ENCODE measurements around the gene PFN3. TPM values are rescaled to one million over a fixed set of nuclear protein-coding genes. Genes with fewer than 3 reads are reported as not detected.
A peak's percentile ranks its signal among the peaks of the same experiment; 100 is the strongest.

PFN3 gene
- total RNA-seq, 5 donors from 2014 or later (not counting 1 experiment from before 2014, with no cell fraction given): not detected

DNA sequence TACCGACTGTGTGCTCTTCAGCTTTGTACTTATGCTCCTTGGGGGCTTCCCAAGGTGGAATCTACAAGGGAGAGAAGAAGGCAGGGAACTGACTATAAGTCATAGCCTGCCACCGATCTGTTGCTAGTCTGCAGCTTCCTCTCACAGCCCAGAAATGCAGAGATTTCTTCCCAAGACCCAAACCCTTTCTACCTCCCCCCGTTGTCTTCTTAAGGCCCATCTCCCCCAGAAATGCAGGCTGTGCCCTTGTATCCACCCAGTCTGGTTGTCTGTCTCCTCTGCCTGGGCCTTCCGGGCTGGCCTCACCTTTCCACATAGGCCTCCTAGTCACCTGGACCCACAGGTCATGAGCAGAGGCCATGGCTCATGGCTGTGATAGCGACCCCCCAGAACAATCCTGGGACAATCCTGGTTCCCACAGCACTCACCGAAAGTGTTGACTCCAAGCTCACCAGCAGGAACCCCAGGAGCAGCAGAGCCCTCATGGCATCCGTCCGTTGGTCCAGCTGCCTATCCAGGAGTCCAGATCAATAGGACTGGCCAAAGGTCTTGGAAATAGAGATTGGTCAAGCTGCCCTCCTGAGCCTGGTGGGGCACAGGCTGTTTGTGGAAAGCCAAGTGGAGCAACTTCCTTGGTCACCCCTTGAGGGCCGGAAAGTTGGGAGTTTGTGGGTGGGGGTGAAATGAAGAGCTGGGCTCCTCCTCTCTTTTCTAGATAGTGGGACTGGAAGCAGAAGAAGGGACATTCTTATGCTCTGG lies 8.8 kb upstream of the PFN3 start, which contains the start of gene F12:
TSS of gene F12 (minus strand) at position 522 of the 759 bp plus-strand sequence. CDS start at position 485, 37 bp downstream.
- no peaks in the 10 kb centered on the region for H3K36me3 ChIP-seq (ENCODE audit: control insufficient read depth in 2 of 2, extremely low read depth in 1 of 2, insufficient read depth in 1 of 2, low read length in 1 of 2)
- H3K27me3 Mint-ChIP-seq: no peaks in the 10 kb centered on the region
- no peaks in the 10 kb centered on the region for H3K36me3 Mint-ChIP-seq
- ChIA-PET POLR2A (interaction anchor here (0.7 to 1.1 kb wide), 5 partner anchors 10 to 136 kb away, joined by 3 to 8 read pairs (median 5); no protein-coding TSS in a partner anchor), CTCF (interaction anchor here in 1 of 2 donors (1.0 to 1.1 kb wide), 3 partner anchors 13 to 36 kb away, joined by 3 to 6 read pairs (median 3); no protein-coding TSS in a partner anchor)
- H3K9me3 Mint-ChIP-seq: no peaks in the 10 kb centered on the region
- no peak within 1 kb of the TSS for H3K4me3 ChIP-seq (ENCODE audit: control insufficient read depth in 1 of 2, extremely low read depth in 1 of 2, low read length in 1 of 2)
- no peak within 1 kb of the TSS for H3K4me3 Mint-ChIP-seq
- H3K27me3 ChIP-seq (replicated peaks in 1 of 2; ENCODE audit: control insufficient read depth in 2 of 2, extremely low read depth in 1 of 2, insufficient read depth in 2 of 2, low read length in 1 of 2): peaks cover 0 to 6% of the 10 kb centered on the region in 2 experiments
- H3K27ac Mint-ChIP-seq: peak within 1 kb of the TSS in 1 of 2 donors; percentile 31
- no peaks in the 10 kb centered on the region for H3K9me3 ChIP-seq
- WGBS (ENCODE audit: insufficient coverage): 94% methylated on average over 8 of the region's 9 CpGs
- DNase-seq: no peak
- peaks cover 6 to 67% of the 10 kb centered on the region in 2 experiments for H3K4me1 ChIP-seq (ENCODE audit: control insufficient read depth in 1 of 2, extremely low read depth in 1 of 2, insufficient read depth in 2 of 2, low read length in 2 of 2)
- H3K27ac ChIP-seq (ENCODE audit: low read length): no peak within 1 kb of the TSS
- H3K4me1 Mint-ChIP-seq: peaks cover 28 to 52% (median 31%) of the 10 kb centered on the region in 3 donors
- ATAC-seq (replicated peaks in 1 of 4): no peak

DNA sequence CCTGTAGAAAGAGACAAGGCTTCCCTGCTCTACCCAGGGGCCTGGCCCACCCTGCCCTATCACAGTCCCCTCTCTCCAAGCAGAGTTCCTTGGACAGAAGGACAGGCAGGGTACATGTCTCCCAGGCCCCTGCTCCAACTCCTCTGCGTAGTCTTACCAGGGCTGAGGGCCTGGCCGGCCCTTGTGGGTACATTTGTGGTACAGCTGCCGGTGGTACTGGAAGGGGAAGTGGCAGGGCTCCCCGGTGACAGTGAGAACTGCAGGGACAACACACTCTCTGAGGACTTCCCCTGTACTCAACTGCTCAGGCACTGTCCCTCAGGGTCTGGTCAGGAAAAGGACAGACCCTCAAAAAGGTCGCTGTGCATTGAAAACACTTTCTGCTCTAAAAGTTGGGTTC lies 5.3 kb upstream of the PFN3 start:
- DNase-seq: peak in 4 of 35 experiments; percentile 12 to 47 (median 18)
- no peaks in the 10 kb centered on the region for H3K27me3 Mint-ChIP-seq

DNA sequence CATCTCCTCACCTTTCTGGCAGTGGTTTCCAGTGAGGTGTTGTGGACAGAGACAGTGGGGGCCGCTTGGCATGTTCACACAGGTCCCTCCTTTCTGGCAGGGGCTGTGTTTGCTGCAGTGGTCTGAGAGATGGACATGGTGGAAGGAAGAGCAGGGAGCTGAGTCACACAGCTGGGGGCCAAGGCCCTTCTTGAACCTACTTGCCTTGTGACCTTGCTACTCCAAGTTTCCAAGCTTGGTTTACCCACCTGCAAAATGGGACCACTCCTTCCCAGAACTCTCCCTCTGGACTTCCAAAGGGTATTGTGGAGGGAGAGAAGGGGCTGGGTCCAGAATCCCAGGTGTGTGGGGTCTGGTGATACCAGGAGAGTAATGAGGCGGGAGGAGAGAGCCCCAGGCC lies 4.9 kb upstream of the PFN3 start:
- Mint-ChIP-seq H3K4me3 (peak overlapping the region in 2 of 3 donors; percentile 34 to 85), H3K9me3 (no peaks in the 10 kb centered on the region), H3K36me3 (no peaks in the 10 kb centered on the region), H3K4me1 (peaks cover 27 to 39% (median 33%) of the 10 kb centered on the region in 3 donors), H3K27me3 (no peaks in the 10 kb centered on the region), H3K27ac (no peak overlapping the region)
- peaks cover 7 to 20% of the 10 kb centered on the region in 2 experiments for H3K27me3 ChIP-seq (replicated peaks in 1 of 2; ENCODE audit: control insufficient read depth in 2 of 2, extremely low read depth in 1 of 2, insufficient read depth in 2 of 2, low read length in 1 of 2)
- POLR2A ChIA-PET: no interaction called here
- peaks cover 22 to 56% of the 10 kb centered on the region in 2 experiments for H3K4me1 ChIP-seq (ENCODE audit: control insufficient read depth in 1 of 2, extremely low read depth in 1 of 2, insufficient read depth in 2 of 2, low read length in 2 of 2)
- no peaks in the 10 kb centered on the region for H3K36me3 ChIP-seq (ENCODE audit: control insufficient read depth in 2 of 2, extremely low read depth in 1 of 2, insufficient read depth in 1 of 2, low read length in 1 of 2)
- DNase-seq (no peak), ATAC-seq (replicated peaks in 1 of 4) (no peak)
- no peak overlapping the region for H3K27ac ChIP-seq (ENCODE audit: low read length)
- H3K4me3 ChIP-seq (ENCODE audit: control insufficient read depth in 1 of 2, extremely low read depth in 1 of 2, low read length in 1 of 2): no peak overlapping the region
- WGBS (ENCODE audit: insufficient coverage): no CpG with 5 or more reads among the region's 2 CpGs
- CTCF ChIA-PET: interaction anchor here (0.9 to 4.8 kb wide), 9 partner anchors 15 to 96 kb away, joined by 3 to 100 read pairs (median 9); partner anchors contain the start of gene GRK6 (in 1 of the 2)
- no peaks in the 10 kb centered on the region for H3K9me3 ChIP-seq

More for the DNA sequence above, 5.3 kb upstream of the PFN3 start:
- Histone ChIP-seq H3K4me3 (ENCODE audit: control insufficient read depth in 1 of 2, extremely low read depth in 1 of 2, low read length in 1 of 2) (no peak overlapping the region), H3K4me1 (ENCODE audit: control insufficient read depth in 1 of 2, extremely low read depth in 1 of 2, insufficient read depth in 2 of 2, low read length in 2 of 2) (peaks cover 22 to 61% of the 10 kb centered on the region in 2 experiments), H3K27me3 (replicated peaks in 1 of 2; ENCODE audit: control insufficient read depth in 2 of 2, extremely low read depth in 1 of 2, insufficient read depth in 2 of 2, low read length in 1 of 2) (peaks cover 7 to 20% of the 10 kb centered on the region in 2 experiments), H3K27ac (ENCODE audit: low read length) (no peak overlapping the region), H3K9me3 (no peaks in the 10 kb centered on the region), H3K36me3 (ENCODE audit: control insufficient read depth in 2 of 2, extremely low read depth in 1 of 2, insufficient read depth in 1 of 2, low read length in 1 of 2) (no peaks in the 10 kb centered on the region)
- CTCF ChIA-PET: interaction anchor here (0.6 to 4.8 kb wide), 7 partner anchors 15 to 872 kb away, joined by 3 to 100 read pairs (median 7); partner anchors contain the start of gene GRK6 (in 1 of the 2)
- Mint-ChIP-seq H3K27ac (no peak overlapping the region), H3K36me3 (no peaks in the 10 kb centered on the region), H3K9me3 (no peaks in the 10 kb centered on the region), H3K4me1 (peaks cover 32 to 44% (median 38%) of the 10 kb centered on the region in 3 donors), H3K4me3 (peak overlapping the region in 1 of 3 donors; percentile 85)
- no peak for ATAC-seq (replicated peaks in 1 of 4)
- 68% methylated on average over 3 of the region's 5 CpGs for WGBS (ENCODE audit: insufficient coverage)
- POLR2A ChIA-PET: no interaction called here

- Mint-ChIP-seq H3K27me3 (no peaks in the 10 kb centered on the region), H3K4me1 (peaks cover 27 to 39% (median 32%) of the 10 kb centered on the region in 3 donors), H3K4me3 (peak overlapping the region; percentile 25 to 85 (median 58)), H3K9me3 (no peaks in the 10 kb centered on the region), H3K36me3 (no peaks in the 10 kb centered on the region), H3K27ac (peak overlapping the region in 1 of 2 donors; percentile 34)
- ChIA-PET POLR2A (interaction anchor here in 1 of 2 donors (0.6 to 1.9 kb wide), 2 partner anchors 21 to 25 kb away, joined by 3 to 13 read pairs; partner anchors contain the start of gene GRK6), CTCF (interaction anchor here (0.8 to 4.8 kb wide), 19 partner anchors 10 to 97 kb away, joined by 3 to 100 read pairs (median 9); partner anchors contain the start of genes PRR7 (in 2 of the 2), GRK6 (in 1 of the 2) and PDLIM7 (in 1 of the 2))
- WGBS (ENCODE audit: insufficient coverage): 58% methylated on average over 12 of the region's 16 CpGs
- peak overlapping the region; percentile 60 for H3K4me3 ChIP-seq (ENCODE audit: control insufficient read depth in 1 of 2, extremely low read depth in 1 of 2, low read length in 1 of 2)
- peaks cover 7 to 20% of the 10 kb centered on the region in 2 experiments for H3K27me3 ChIP-seq (replicated peaks in 1 of 2; ENCODE audit: control insufficient read depth in 2 of 2, extremely low read depth in 1 of 2, insufficient read depth in 2 of 2, low read length in 1 of 2)
- no peak for DNase-seq
- peak overlapping the region; percentile 54 for H3K27ac ChIP-seq (ENCODE audit: low read length)
- ATAC-seq (replicated peaks in 1 of 4): no peak
- H3K9me3 ChIP-seq: no peaks in the 10 kb centered on the region
- H3K36me3 ChIP-seq (ENCODE audit: control insufficient read depth in 2 of 2, extremely low read depth in 1 of 2, insufficient read depth in 1 of 2, low read length in 1 of 2): no peaks in the 10 kb centered on the region
- H3K4me1 ChIP-seq (ENCODE audit: control insufficient read depth in 1 of 2, extremely low read depth in 1 of 2, insufficient read depth in 2 of 2, low read length in 2 of 2): peaks cover 22 to 56% of the 10 kb centered on the region in 2 experiments
Measured at GRCh38 chr5:177404641-177405179, 4.2 kb upstream of the PFN3 start.

- H3K27me3 ChIP-seq (replicated peaks in 1 of 2; ENCODE audit: control insufficient read depth in 2 of 2, extremely low read depth in 1 of 2, insufficient read depth in 2 of 2, low read length in 1 of 2): peaks cover 7 to 20% of the 10 kb centered on the region in 2 experiments
- Mint-ChIP-seq H3K9me3 (no peaks in the 10 kb centered on the region), H3K36me3 (no peaks in the 10 kb centered on the region), H3K27ac (no peak overlapping the region), H3K4me3 (peak overlapping the region; percentile 75 to 85 (median 79)), H3K4me1 (peaks cover 27 to 39% (median 32%) of the 10 kb centered on the region in 3 donors), H3K27me3 (no peaks in the 10 kb centered on the region)
- ChIA-PET CTCF (interaction anchor here (0.7 to 4.8 kb wide), 26 partner anchors 10 to 97 kb away, joined by 3 to 100 read pairs (median 6); partner anchors contain the start of genes PRR7 (in 2 of the 2), GRK6 (in 1 of the 2) and PDLIM7 (in 1 of the 2)), POLR2A (interaction anchor here in 1 of 2 donors (0.6 to 1.9 kb wide), 2 partner anchors 22 to 26 kb away, joined by 3 to 13 read pairs; partner anchors contain the start of gene GRK6)
- peaks cover 22 to 50% of the 10 kb centered on the region in 2 experiments for H3K4me1 ChIP-seq (ENCODE audit: control insufficient read depth in 1 of 2, extremely low read depth in 1 of 2, insufficient read depth in 2 of 2, low read length in 2 of 2)
- peak overlapping the region; percentile 54 for H3K27ac ChIP-seq (ENCODE audit: low read length)
- under 1% methylated on average over 74 of the region's 93 CpGs for WGBS (ENCODE audit: insufficient coverage)
- peak overlapping the region; percentile 60 for H3K4me3 ChIP-seq (ENCODE audit: control insufficient read depth in 1 of 2, extremely low read depth in 1 of 2, low read length in 1 of 2)
- peak; percentile 70 to 92 (median 81) for DNase-seq
- no peaks in the 10 kb centered on the region for H3K9me3 ChIP-seq
- peak; percentile 78 to 81 (median 80) for ATAC-seq (replicated peaks in 1 of 4)
- H3K36me3 ChIP-seq (ENCODE audit: control insufficient read depth in 2 of 2, extremely low read depth in 1 of 2, insufficient read depth in 1 of 2, low read length in 1 of 2): no peaks in the 10 kb centered on the region
Measured at GRCh38 chr5:177403792-177404640, 3.6 kb upstream of the PFN3 start.

Measured in T-cell (primary cell).